Astrocyte (in vitro differentiated cells and primary cell): ENCODE measurements around the gene AKAP8L. TPM values are rescaled to one million over a fixed set of nuclear protein-coding genes. Genes with fewer than 3 reads are reported as not detected.

Experiments
- DNase-seq: peaks from one replicate; pipeline ENCODE4 v3.0.0-alpha.2; 2010; ENCODE audit warnings: low read depth
- FAIRE-seq: peaks from 2 replicates; lab custom pipeline; 2011; peaks lifted over from hg19 to GRCh38; lab: Jason Lieb, UNC
- H2AFZ ChIP-seq: 2 replicates; pipeline ENCODE4 v1.6.0; 2012; ENCODE audit warnings: low read depth, low read length, inconsistent platforms
- H3K27ac ChIP-seq: 2 replicates; pipeline ENCODE4 v1.5.1; 2011; ENCODE audit warnings: low read depth, low read length, inconsistent platforms
- H3K27me3 ChIP-seq: 2 replicates; pipeline ENCODE4 v1.6.0; 2011; ENCODE audit warnings: low read length, inconsistent platforms; ENCODE audit not compliant: insufficient read depth
- H3K36me3 ChIP-seq: 2 replicates; pipeline ENCODE4 v1.5.1; 2011; ENCODE audit warnings: low read length, inconsistent platforms; ENCODE audit not compliant: insufficient read depth
- H3K4me1 ChIP-seq: 2 replicates; pipeline ENCODE4 v1.5.1; 2011; ENCODE audit warnings: low read length, inconsistent platforms; ENCODE audit not compliant: insufficient read depth
- H3K4me2 ChIP-seq: 2 replicates; pipeline ENCODE4 v1.6.0; 2012; ENCODE audit warnings: low read length, inconsistent platforms
- H3K4me3 ChIP-seq: 2 replicates; pipeline ENCODE4 v1.5.1; 2011; ENCODE audit warnings: low read depth, mild to moderate bottlenecking, low read length, inconsistent platforms; ENCODE audit not compliant: insufficient read depth
- H3K79me2 ChIP-seq: 2 replicates; pipeline ENCODE4 v1.6.0; 2012; ENCODE audit warnings: mild to moderate bottlenecking, low read length, inconsistent platforms; ENCODE audit not compliant: insufficient read depth
- H3K9ac ChIP-seq: 2 replicates; pipeline ENCODE4 v1.6.0; 2012; ENCODE audit warnings: mild to moderate bottlenecking, low read length, inconsistent platforms
- H3K9me3 ChIP-seq: 2 replicates; pipeline ENCODE4 v1.5.1; 2012; ENCODE audit warnings: low read depth, mild to moderate bottlenecking, low read length, inconsistent platforms; ENCODE audit not compliant: insufficient read depth
- H4K20me1 ChIP-seq: 2 replicates; pipeline ENCODE4 v1.6.0; 2012; ENCODE audit warnings: low read length, inconsistent platforms; ENCODE audit not compliant: insufficient read depth
- H3K27ac Mint-ChIP-seq: one replicate; pipeline ENCODE4 v1.8.0; 2021; ENCODE audit warnings: mild to moderate bottlenecking, mixed read lengths; ENCODE audit not compliant: unreplicated experiment
- H3K27me3 Mint-ChIP-seq: one replicate; pipeline ENCODE4 v1.8.0; 2021; ENCODE audit warnings: low read depth, mixed read lengths; ENCODE audit not compliant: unreplicated experiment
- H3K36me3 Mint-ChIP-seq: one replicate; pipeline ENCODE4 v1.8.0; 2021; ENCODE audit warnings: low read depth, mixed read lengths; ENCODE audit not compliant: unreplicated experiment
- H3K4me1 Mint-ChIP-seq: one replicate; pipeline ENCODE4 v1.8.0; 2021; ENCODE audit warnings: low read depth, mixed read lengths; ENCODE audit not compliant: unreplicated experiment
- H3K4me3 Mint-ChIP-seq: one replicate; pipeline ENCODE4 v1.8.0; 2021; ENCODE audit warnings: mild to moderate bottlenecking, moderate library complexity, mixed read lengths; ENCODE audit not compliant: unreplicated experiment
- H3K9me3 Mint-ChIP-seq: one replicate; pipeline ENCODE4 v1.8.0; 2021; ENCODE audit warnings: mild to moderate bottlenecking, mixed read lengths; ENCODE audit not compliant: unreplicated experiment
- EZH2 ChIP-seq: IDR thresholded peaks from 2 replicates; pipeline ENCODE4 v1.6.1; 2012; ENCODE audit warnings: mild to moderate bottlenecking, low read length, inconsistent platforms; ENCODE audit not compliant: insufficient read depth
- total RNA-seq: library from RNA; stranded (reverse); gene quantifications from 2 replicates; pipeline ENCODE4 v1.2.1, GENCODE V29; 2021
- TF ChIP-seq, protein P1 (sequence below): IDR thresholded peaks from 2 replicates; pipeline ENCODE4 v1.5.1; 2011; ENCODE audit warnings: low read depth, mild to moderate bottlenecking, inconsistent platforms, low read length, moderate library complexity; ENCODE audit not compliant: insufficient read depth

Gene AKAP8L
- total RNA-seq, 1 donor from 2014 or later: 101 TPM

DNA sequence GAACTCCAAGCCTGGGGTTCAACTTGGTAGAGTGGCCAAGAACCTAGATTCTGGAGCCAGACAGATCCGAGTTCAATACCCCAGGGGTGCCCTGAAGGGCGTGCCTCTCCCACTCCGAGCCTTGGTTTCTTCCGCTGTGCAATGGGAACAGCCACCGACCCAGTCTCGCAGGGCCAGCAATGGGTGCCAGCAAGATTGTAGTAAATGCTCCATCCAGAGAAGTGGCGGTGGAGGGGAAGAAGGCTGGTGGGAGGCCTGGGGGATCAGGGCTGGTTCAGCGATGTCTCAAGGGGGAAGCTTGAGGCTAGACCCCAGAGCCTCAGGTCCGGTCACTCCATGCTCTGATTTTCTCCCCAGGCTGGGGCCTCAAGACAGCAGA, 26.4 kb upstream of the AKAP8L start:
- H3K36me3 ChIP-seq: no peaks in the 10 kb centered on the region
- no peaks in the 10 kb centered on the region for H3K4me1 ChIP-seq
- DNase-seq (no peak), FAIRE-seq (no peak)
- H3K9me3 ChIP-seq: no peaks in the 10 kb centered on the region
- Mint-ChIP-seq H3K4me3 (no peak overlapping the region), H3K36me3 (peaks cover 16% of the 10 kb centered on the region), H3K4me1 (no peaks in the 10 kb centered on the region), H3K9me3 (no peaks in the 10 kb centered on the region), H3K27ac (no peak overlapping the region), H3K27me3 (no peaks in the 10 kb centered on the region)
- no peak overlapping the region for H2AFZ ChIP-seq
- H3K27me3 ChIP-seq: no peaks in the 10 kb centered on the region
- no peak overlapping the region for H3K27ac ChIP-seq
- no peaks in the 10 kb centered on the region for H3K79me2 ChIP-seq
- no peak overlapping the region for H3K4me3 ChIP-seq
- no peak for TF ChIP-seq EZH2
- TF ChIP-seq, protein P1, sequence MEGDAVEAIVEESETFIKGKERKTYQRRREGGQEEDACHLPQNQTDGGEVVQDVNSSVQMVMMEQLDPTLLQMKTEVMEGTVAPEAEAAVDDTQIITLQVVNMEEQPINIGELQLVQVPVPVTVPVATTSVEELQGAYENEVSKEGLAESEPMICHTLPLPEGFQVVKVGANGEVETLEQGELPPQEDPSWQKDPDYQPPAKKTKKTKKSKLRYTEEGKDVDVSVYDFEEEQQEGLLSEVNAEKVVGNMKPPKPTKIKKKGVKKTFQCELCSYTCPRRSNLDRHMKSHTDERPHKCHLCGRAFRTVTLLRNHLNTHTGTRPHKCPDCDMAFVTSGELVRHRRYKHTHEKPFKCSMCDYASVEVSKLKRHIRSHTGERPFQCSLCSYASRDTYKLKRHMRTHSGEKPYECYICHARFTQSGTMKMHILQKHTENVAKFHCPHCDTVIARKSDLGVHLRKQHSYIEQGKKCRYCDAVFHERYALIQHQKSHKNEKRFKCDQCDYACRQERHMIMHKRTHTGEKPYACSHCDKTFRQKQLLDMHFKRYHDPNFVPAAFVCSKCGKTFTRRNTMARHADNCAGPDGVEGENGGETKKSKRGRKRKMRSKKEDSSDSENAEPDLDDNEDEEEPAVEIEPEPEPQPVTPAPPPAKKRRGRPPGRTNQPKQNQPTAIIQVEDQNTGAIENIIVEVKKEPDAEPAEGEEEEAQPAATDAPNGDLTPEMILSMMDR: no peak
- H3K9ac ChIP-seq: no peak overlapping the region
- H4K20me1 ChIP-seq: no peaks in the 10 kb centered on the region
- no peak overlapping the region for H3K4me2 ChIP-seq

DNA sequence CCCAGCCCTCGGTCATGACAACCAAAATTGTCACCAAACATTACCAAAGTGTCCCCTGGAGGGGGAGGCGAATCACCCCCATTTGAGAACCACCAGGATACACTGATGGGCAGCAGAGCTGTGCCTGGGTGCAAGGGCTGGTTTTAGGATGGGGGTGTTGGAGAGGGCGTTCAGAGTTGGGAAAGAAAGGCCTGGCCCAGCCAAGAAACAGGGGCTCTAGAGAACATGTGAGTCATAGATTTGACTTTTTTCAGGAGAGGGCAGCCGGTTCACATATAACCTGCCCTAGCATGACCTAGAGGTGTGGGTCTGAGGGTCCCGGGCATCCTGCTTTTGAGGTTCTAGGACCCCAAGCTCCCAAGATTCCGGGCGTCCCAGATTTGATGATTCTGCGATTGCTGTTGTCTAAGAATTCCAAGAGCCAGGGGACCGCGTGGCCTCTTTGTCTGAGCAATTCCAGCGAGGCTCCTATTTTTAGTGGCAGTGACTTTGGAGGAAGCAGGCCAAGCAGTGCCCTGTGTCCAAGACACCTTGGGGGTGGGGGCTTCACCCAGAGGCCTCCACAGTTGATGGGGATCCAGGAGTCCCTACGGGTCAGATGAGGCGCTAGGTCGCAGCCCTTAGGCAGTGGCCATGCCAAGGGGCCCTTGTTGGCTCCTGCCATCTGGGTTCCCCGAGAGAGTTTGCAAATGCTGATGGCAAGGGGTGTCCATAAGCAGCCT, 25.9 kb upstream of the AKAP8L start:
- FAIRE-seq (no peak), DNase-seq (no peak)
- Histone ChIP-seq H3K27me3 (no peaks in the 10 kb centered on the region), H3K36me3 (no peaks in the 10 kb centered on the region), H2AFZ (no peak overlapping the region), H4K20me1 (no peaks in the 10 kb centered on the region), H3K4me1 (no peaks in the 10 kb centered on the region), H3K4me3 (no peak overlapping the region), H3K4me2 (no peak overlapping the region), H3K9me3 (no peaks in the 10 kb centered on the region), H3K79me2 (no peaks in the 10 kb centered on the region), H3K27ac (no peak overlapping the region), H3K9ac (no peak overlapping the region)
- Mint-ChIP-seq H3K36me3 (peaks cover 16% of the 10 kb centered on the region), H3K9me3 (no peaks in the 10 kb centered on the region), H3K4me3 (no peak overlapping the region), H3K4me1 (no peaks in the 10 kb centered on the region), H3K27ac (no peak overlapping the region), H3K27me3 (no peaks in the 10 kb centered on the region)
- TF ChIP-seq, protein P1: no peak
- no peak for TF ChIP-seq EZH2

DNA sequence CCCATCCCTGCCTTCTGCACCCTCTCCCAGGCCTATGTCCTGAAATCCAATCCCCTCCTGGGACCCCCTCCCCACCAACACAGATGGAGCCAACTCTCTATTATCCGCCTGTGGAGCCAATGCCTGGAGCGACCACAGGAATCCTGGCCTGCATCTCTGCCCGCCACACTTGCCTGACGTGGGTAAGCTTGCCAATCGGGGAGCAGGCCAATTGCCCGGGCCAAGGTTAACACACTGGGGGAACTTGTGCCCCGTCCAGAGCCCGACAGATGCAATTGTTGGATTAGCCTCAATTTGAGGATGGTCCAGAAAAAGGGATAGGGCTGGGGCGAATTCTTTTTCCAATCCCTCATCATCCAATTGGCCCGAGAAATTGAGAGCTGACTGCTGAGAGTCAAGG, 25.1 kb upstream of the AKAP8L start:
- no peak for FAIRE-seq
- no peaks in the 10 kb centered on the region for H3K79me2 ChIP-seq
- no peak overlapping the region for H3K4me3 Mint-ChIP-seq

More for the DNA sequence above, 25.1 kb upstream of the AKAP8L start:
- Histone ChIP-seq H3K27me3 (no peaks in the 10 kb centered on the region), H3K9me3 (no peaks in the 10 kb centered on the region), H3K4me1 (no peaks in the 10 kb centered on the region), H2AFZ (no peak overlapping the region), H3K36me3 (no peaks in the 10 kb centered on the region), H3K9ac (no peak overlapping the region), H3K4me2 (no peak overlapping the region), H3K27ac (no peak overlapping the region), H4K20me1 (no peaks in the 10 kb centered on the region), H3K4me3 (no peak overlapping the region)
- no peaks in the 10 kb centered on the region for H3K4me1 Mint-ChIP-seq
- no peaks in the 10 kb centered on the region for H3K27me3 Mint-ChIP-seq
- H3K27ac Mint-ChIP-seq: no peak overlapping the region
- H3K36me3 Mint-ChIP-seq: peaks cover 16% of the 10 kb centered on the region
- no peak for DNase-seq
- no peaks in the 10 kb centered on the region for H3K9me3 Mint-ChIP-seq
- TF ChIP-seq, protein P1: no peak
- no peak for TF ChIP-seq EZH2
